Lower leg skin (tissue), 4 donors: Measurements from ENCODE around the gene MKLN1. TPM values are rescaled to one million over a fixed set of nuclear protein-coding genes. Genes with fewer than 3 reads are reported as not detected.

Experiments used
- DNase-seq, 2 donors: peaks; one replicate each; pipeline ENCODE4 v3.0.0-alpha.2; 2019; ENCODE audit warnings: low spot score in 2 of 2
- H3K4me3 ChIP-seq: fragments of 200-600 bp; sonication (generic); 2 replicates; pipeline ENCODE4 v1.5.1; 2017; ENCODE audit warnings: mild to moderate bottlenecking, low read depth; ENCODE audit not compliant: poor library complexity, severe bottlenecking
- POLR2A ChIP-seq, 2 donors: fragments of 450-650 bp; IDR thresholded peaks; one replicate each; pipeline ENCODE4 v1.6.1; 2016 to 2017; ENCODE audit warnings: antibody characterized with exemption in 2 of 2, mild to moderate bottlenecking in 1 of 2, moderate library complexity in 1 of 2
- WGBS, 2 donors: methylation state at CpG; one replicate each; pipeline ENCODE4 v1.1.5; 2018; 5-methylcytosine and 5-hydroxymethylcytosine counted together
- intact Hi-C: fragments of 100-400 bp; cut with DNase I; formaldehyde crosslinking; loops from one replicate; pipeline ENCODE4 v1.15.0; 2023; ENCODE audit warnings: low total_unique reads
- total RNA-seq, 4 donors: library from RNA; depleted of rRNA; stranded (reverse); fragments of >200 nt; gene quantifications; one replicate each; pipeline ENCODE4 v1.1.0, GENCODE V29; 2016
- TF ChIP-seq, protein P1 (sequence below), 3 donors: fragments of 450-650 bp; IDR thresholded peaks; one replicate each; pipeline ENCODE4 v1.5.1; 2016; ENCODE audit warnings: antibody characterized with exemption in 3 of 3, mild to moderate bottlenecking in 3 of 3, moderate library complexity in 2 of 3

Gene MKLN1
- total RNA-seq, 4 donors from 2014 or later = 25.7 to 37.8 (median 31.3) TPM

- WGBS, 2 donors = 81 to 85% methylated on average over 26 to 27 of the region's 30 CpGs
- intact Hi-C loops = loop anchor here (5.0 kb wide), 1 partner anchor 146 kb away; no protein-coding TSS in a partner anchor
- no peak for TF ChIP-seq POLR2A (IDR thresholded peaks at IDR 0.05)
- TF ChIP-seq, protein P1, sequence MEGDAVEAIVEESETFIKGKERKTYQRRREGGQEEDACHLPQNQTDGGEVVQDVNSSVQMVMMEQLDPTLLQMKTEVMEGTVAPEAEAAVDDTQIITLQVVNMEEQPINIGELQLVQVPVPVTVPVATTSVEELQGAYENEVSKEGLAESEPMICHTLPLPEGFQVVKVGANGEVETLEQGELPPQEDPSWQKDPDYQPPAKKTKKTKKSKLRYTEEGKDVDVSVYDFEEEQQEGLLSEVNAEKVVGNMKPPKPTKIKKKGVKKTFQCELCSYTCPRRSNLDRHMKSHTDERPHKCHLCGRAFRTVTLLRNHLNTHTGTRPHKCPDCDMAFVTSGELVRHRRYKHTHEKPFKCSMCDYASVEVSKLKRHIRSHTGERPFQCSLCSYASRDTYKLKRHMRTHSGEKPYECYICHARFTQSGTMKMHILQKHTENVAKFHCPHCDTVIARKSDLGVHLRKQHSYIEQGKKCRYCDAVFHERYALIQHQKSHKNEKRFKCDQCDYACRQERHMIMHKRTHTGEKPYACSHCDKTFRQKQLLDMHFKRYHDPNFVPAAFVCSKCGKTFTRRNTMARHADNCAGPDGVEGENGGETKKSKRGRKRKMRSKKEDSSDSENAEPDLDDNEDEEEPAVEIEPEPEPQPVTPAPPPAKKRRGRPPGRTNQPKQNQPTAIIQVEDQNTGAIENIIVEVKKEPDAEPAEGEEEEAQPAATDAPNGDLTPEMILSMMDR (IDR thresholded peaks at IDR 0.05) = no peak
Measured at GRCh38 chr7:131505636-131506557, 178.2 kb downstream of the MKLN1 start.

GRCh38 chr7:131506597-131506996 lies 178.9 kb downstream of the MKLN1 start:
- WGBS, 2 donors = 65 to 68% methylated on average over 18 of the region's 18 CpGs
- peak in 1 of 2 donors; percentile 68 for DNase-seq
- TF ChIP-seq POLR2A (IDR thresholded peaks at IDR 0.05) = no peak
- TF ChIP-seq, protein P1 (IDR thresholded peaks at IDR 0.05) = no peak
- intact Hi-C loops = loop anchor here (5.0 kb wide), 1 partner anchor 146 kb away; no protein-coding TSS in a partner anchor
- H3K4me3 ChIP-seq = no peak overlapping the region

More at GRCh38 chr7:131505636-131506557, 178.2 kb downstream of the MKLN1 start:
- DNase-seq = peak in 1 of 2 donors; percentile 80
- H3K4me3 ChIP-seq = no peak overlapping the region

GRCh38 chr7:131507592-131508331 lies 180.1 kb downstream of the MKLN1 start:
- intact Hi-C loops = loop anchor here (5.0 kb wide), 1 partner anchor 145 kb away; no protein-coding TSS in a partner anchor
- WGBS, 2 donors = 22 to 23% methylated on average over 14 of the region's 14 CpGs
- no peak overlapping the region for H3K4me3 ChIP-seq
- DNase-seq = peak; percentile 77 to 97
- TF ChIP-seq, protein P1 (IDR thresholded peaks at IDR 0.05) = peak in 1 of 3 donors; percentile 55
- TF ChIP-seq POLR2A (IDR thresholded peaks at IDR 0.05) = no peak

- no peak overlapping the region for H3K4me3 ChIP-seq
- 59 to 72% methylated on average over 10 of the region's 10 CpGs for WGBS, 2 donors
- no peak for TF ChIP-seq POLR2A (IDR thresholded peaks at IDR 0.05)
- TF ChIP-seq, protein P1 (IDR thresholded peaks at IDR 0.05) = no peak
- DNase-seq = peak in 1 of 2 donors; percentile 82
- intact Hi-C loops = loop anchor here (5.0 kb wide), 1 partner anchor 143 kb away; no protein-coding TSS in a partner anchor
Measured at GRCh38 chr7:131508754-131509486, 181.2 kb downstream of the MKLN1 start.

DNA sequence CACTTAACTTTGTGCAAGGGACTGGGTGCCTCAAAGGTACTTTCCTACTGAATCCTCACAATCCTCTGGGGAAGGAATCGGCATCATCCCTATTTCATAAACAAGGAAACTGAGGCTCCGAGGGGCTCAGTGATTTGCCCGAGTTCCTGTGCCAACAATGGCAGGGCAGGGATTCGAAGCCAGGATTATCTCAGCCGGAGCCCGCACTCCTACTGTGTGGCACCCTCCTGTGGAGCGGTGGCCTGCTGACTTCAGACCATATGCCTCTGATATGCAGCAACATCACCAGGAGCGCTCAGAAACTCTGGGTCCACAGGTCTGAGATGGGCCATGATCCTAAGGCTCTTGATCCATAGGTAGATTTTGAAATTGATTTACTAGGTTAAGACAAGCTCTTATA lies 182.1 kb downstream of the MKLN1 start:
- H3K4me3 ChIP-seq = no peak overlapping the region
- TF ChIP-seq POLR2A (IDR thresholded peaks at IDR 0.05) = no peak
- TF ChIP-seq, protein P1 (IDR thresholded peaks at IDR 0.05) = no peak
- WGBS, 2 donors = 94 to 98% methylated on average over 8 of the region's 8 CpGs
- DNase-seq = peak in 1 of 2 donors; percentile 68
- intact Hi-C loops = loop anchor here (5.0 kb wide), 1 partner anchor 143 kb away; no protein-coding TSS in a partner anchor
